ENCODE measurements around the gene ATP5F1A. TPM values are rescaled to one million over a fixed set of nuclear protein-coding genes. Genes with fewer than 3 reads are reported as not detected.
"Not testable (repeated sequence)": the region's sequence is repeated elsewhere in the genome, so short reads cannot be mapped to it uniquely, and the experiment has no call there.

ATP5F1A gene
- total RNA-seq, 1 donor from 2014 or later = 238 TPM

- Histone ChIP-seq H3K27me3 (ENCODE audit: low read depth) (no peaks in the 10 kb centered on the region), H3K4me1 (no peaks in the 10 kb centered on the region), H3K27ac (no peak overlapping the region), H3K36me3 (peaks cover 58% of the 10 kb centered on the region), H3K9me3 (no peaks in the 10 kb centered on the region), H3K4me3 (no peak overlapping the region)
- ATAC-seq (no peak), DNase-seq (no peak)
- TF ChIP-seq CTCF (IDR thresholded peaks at IDR 0.05) = no peak
- intact Hi-C loops (cut with DNase I) = no loop called here
These were observed 32.0 kb upstream of the ATP5F1A start for GRCh38 chr18:46130061-46130460.

GRCh38 chr18:46126625-46127024, 28.5 kb upstream of the ATP5F1A start:
- H3K4me1 ChIP-seq; H3K9me3 ChIP-seq; DNase-seq; H3K27me3 ChIP-seq (ENCODE audit: low read depth); H3K27ac ChIP-seq; H3K4me3 ChIP-seq; ATAC-seq; intact Hi-C loops (cut with DNase I): not testable (repeated sequence)
- H3K36me3 ChIP-seq = peaks cover 89% of the 10 kb centered on the region

GRCh38 chr18:46113751-46114150, 15.7 kb upstream of the ATP5F1A start:
- no peak for ATAC-seq
- intact Hi-C loops (cut with DNase I) = no loop called here
- no peaks in the 10 kb centered on the region for H3K4me1 ChIP-seq
- no peak overlapping the region for H3K27ac ChIP-seq
- no peak overlapping the region for H3K4me3 ChIP-seq
- TF ChIP-seq CTCF (IDR thresholded peaks at IDR 0.05) = no peak
- H3K36me3 ChIP-seq = peaks cover 40% of the 10 kb centered on the region
- no peaks in the 10 kb centered on the region for H3K27me3 ChIP-seq (ENCODE audit: low read depth)
- no peaks in the 10 kb centered on the region for H3K9me3 ChIP-seq
- no peak for DNase-seq

- H3K27me3 ChIP-seq (ENCODE audit: low read depth) = no peaks in the 10 kb centered on the region
- H3K36me3 ChIP-seq = peaks cover 43% of the 10 kb centered on the region
- no peak overlapping the region for H3K4me3 ChIP-seq
- H3K27ac ChIP-seq = no peak overlapping the region
- H3K9me3 ChIP-seq = no peaks in the 10 kb centered on the region
- H3K4me1 ChIP-seq = no peaks in the 10 kb centered on the region
- intact Hi-C loops (cut with DNase I) = no loop called here
- no peak for TF ChIP-seq CTCF (IDR thresholded peaks at IDR 0.05)
- ATAC-seq (no peak), DNase-seq (no peak)
These were observed 12.3 kb upstream of the ATP5F1A start for GRCh38 chr18:46110406-46110805.

- no peak overlapping the region for H3K27ac ChIP-seq
- H3K4me3 ChIP-seq = no peak overlapping the region
- no peak for TF ChIP-seq CTCF (IDR thresholded peaks at IDR 0.05)
- H3K4me1 ChIP-seq = peaks cover 6% of the 10 kb centered on the region
- DNase-seq (no peak), ATAC-seq (no peak)
- no peaks in the 10 kb centered on the region for H3K27me3 ChIP-seq (ENCODE audit: low read depth)
- H3K9me3 ChIP-seq = no peaks in the 10 kb centered on the region
- intact Hi-C loops (cut with DNase I) = no loop called here
- peaks cover 35% of the 10 kb centered on the region for H3K36me3 ChIP-seq
These were observed 11.3 kb upstream of the ATP5F1A start for GRCh38 chr18:46109386-46109785.

- intact Hi-C loops (cut with DNase I) = no loop called here
- Histone ChIP-seq H3K4me3 (peak within 1 kb of the TSS; percentile 91), H3K27me3 (ENCODE audit: low read depth) (no peaks in the 10 kb centered on the region), H3K9me3 (no peaks in the 10 kb centered on the region), H3K27ac (peak within 1 kb of the TSS; percentile 87), H3K36me3 (peaks cover 9% of the 10 kb centered on the region), H3K4me1 (peaks cover 10% of the 10 kb centered on the region)
- ATAC-seq = peak; percentile 98 to 100
- DNase-seq = peak; percentile 92
- no peak for TF ChIP-seq CTCF (IDR thresholded peaks at IDR 0.05)
These were observed 6.2 kb upstream of the ATP5F1A start, which contains the start of gene HAUS1 for GRCh38 chr18:46104128-46104911. Gene HAUS1 (plus strand): TSS chr18:46104385. CDS start chr18:46104412, 27 bp downstream.

Measured in lower lobe of right lung (tissue), 2 donors.